Measurements from ENCODE around the gene PGA4. TPM values are rescaled to one million over a fixed set of nuclear protein-coding genes. Genes with fewer than 3 reads are reported as not detected.

Gene PGA4
- polyA plus RNA-seq, 3 donors, result 1.5 to 33.5 (median 7.0) TPM

DNA sequence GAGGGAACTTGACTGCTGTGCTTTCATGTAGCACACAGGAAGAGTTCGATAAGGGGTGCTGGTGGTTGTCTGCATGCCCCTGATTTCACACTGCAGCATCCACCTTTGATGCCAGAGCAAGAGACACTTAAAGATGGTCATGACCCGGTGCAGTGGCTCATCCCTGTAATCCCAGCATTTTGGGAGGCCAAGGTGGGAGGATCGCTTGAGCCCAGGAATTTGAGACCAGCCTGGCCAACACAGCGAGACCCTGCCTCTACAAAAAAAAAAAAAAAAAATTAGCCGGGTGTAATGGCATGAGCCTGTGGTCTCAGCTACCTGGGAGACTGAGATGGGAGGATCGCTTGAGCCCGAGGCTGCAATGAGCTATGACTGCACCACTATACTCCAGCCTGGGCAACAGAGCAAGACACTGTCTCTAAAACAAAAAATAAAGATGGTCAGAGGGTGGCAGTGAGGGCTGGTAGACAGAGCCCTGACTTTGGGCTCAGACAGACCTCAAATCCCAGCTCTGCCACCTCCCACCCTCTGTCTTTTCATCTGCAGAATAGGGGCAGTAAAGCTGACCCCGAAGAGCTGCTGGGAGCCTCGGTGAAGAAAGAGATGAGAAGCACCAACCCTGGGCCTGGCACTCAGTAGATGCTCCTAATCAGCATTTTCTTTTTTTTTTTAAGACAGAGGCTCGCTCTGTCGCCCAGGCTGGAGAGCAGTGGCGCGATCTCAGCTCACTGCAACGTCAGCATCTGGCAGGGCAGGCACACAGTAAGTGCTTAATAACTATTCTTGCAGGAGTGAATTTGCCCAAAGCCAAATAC, 55.2 kb downstream of the PGA4 start:
- H3K9me3 ChIP-seq (replicated peaks in 1 of 2; ENCODE audit: control insufficient read depth in 1 of 2, insufficient read depth in 1 of 2, low read length in 2 of 2), result no peaks in the 10 kb centered on the region
- no peak overlapping the region for H2AFZ ChIP-seq (ENCODE audit: insufficient read depth, low read depth, low read length, poor library complexity, severe bottlenecking)
- H3K36me3 ChIP-seq (replicated peaks in 1 of 2; ENCODE audit: control insufficient read depth in 1 of 2, insufficient read depth in 2 of 2, low read length in 2 of 2), result no peaks in the 10 kb centered on the region
- Mint-ChIP-seq H3K4me3 (no peak overlapping the region), H3K9me3 (peaks cover 0 to 2% (median 0%) of the 10 kb centered on the region in 7 donors), H3K36me3 (no peaks in the 10 kb centered on the region), H3K4me1 (peaks cover 2% of the 10 kb centered on the region), H3K27ac (no peak overlapping the region), H3K27me3 (ENCODE audit: low read depth in 3 of 3) (peaks cover 2 to 9% (median 3%) of the 10 kb centered on the region in 3 donors)
- H3K79me2 ChIP-seq (ENCODE audit: insufficient read depth, low read length), result no peaks in the 10 kb centered on the region
- no peak overlapping the region for H3K27ac ChIP-seq (ENCODE audit: low read depth in 1 of 2, low read length in 2 of 2)
- TF ChIP-seq, protein P1, sequence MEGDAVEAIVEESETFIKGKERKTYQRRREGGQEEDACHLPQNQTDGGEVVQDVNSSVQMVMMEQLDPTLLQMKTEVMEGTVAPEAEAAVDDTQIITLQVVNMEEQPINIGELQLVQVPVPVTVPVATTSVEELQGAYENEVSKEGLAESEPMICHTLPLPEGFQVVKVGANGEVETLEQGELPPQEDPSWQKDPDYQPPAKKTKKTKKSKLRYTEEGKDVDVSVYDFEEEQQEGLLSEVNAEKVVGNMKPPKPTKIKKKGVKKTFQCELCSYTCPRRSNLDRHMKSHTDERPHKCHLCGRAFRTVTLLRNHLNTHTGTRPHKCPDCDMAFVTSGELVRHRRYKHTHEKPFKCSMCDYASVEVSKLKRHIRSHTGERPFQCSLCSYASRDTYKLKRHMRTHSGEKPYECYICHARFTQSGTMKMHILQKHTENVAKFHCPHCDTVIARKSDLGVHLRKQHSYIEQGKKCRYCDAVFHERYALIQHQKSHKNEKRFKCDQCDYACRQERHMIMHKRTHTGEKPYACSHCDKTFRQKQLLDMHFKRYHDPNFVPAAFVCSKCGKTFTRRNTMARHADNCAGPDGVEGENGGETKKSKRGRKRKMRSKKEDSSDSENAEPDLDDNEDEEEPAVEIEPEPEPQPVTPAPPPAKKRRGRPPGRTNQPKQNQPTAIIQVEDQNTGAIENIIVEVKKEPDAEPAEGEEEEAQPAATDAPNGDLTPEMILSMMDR (IDR thresholded peaks at IDR 0.05), result no peak
- H3K9ac ChIP-seq (ENCODE audit: insufficient read depth, low read length, poor library complexity, severe bottlenecking), result no peak overlapping the region
- 93% methylated on average over 9 of the region's 14 CpGs for WGBS (ENCODE audit: insufficient coverage)
- H3K4me3 ChIP-seq (replicated peaks in 1 of 3; ENCODE audit: low read depth in 2 of 3, low read length in 3 of 3), result no peak overlapping the region
- H3K4me1 ChIP-seq (ENCODE audit: control insufficient read depth in 1 of 2, insufficient read depth in 2 of 2, low read length in 2 of 2), result no peaks in the 10 kb centered on the region
- intact Hi-C loops (cut with micrococcal nuclease), result no loop called here
- H3K27me3 ChIP-seq (ENCODE audit: control insufficient read depth in 2 of 2, insufficient read depth in 2 of 2, low read length in 2 of 2), result no peaks in the 10 kb centered on the region
- no peaks in the 10 kb centered on the region for H4K20me1 ChIP-seq (ENCODE audit: insufficient read depth, low read length)
- no peak for DNase-seq
- no peak overlapping the region for H3K4me2 ChIP-seq (replicated peaks; ENCODE audit: extremely low read depth, low read length, poor library complexity, severe bottlenecking)

DNA sequence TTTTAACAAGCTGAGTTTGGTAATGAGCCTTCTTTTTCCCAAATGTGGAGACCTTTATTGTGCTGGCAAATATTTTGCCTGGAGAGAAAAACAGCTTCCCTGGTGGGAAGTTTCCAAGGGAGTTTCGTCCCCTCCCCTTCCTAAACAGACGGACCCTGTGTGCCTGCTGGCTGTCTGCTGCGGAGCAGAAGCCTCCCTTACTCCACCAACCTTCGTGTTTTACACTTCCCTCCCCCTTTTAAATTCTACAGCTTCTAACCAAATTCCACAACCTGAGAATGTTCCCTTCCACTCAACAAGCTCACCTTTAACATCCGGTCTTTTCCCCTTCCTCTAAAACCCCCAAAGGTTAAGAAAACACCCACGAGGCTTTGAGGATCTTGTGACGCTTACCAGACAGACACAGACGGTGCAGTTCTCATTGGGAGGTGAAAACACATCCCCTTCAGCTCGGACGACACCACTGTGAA, 55.9 kb downstream of the PGA4 start:
- DNase-seq, result no peak
- 86% methylated on average over 7 of the region's 10 CpGs for WGBS (ENCODE audit: insufficient coverage)
- H3K9me3 ChIP-seq (replicated peaks in 1 of 2; ENCODE audit: control insufficient read depth in 1 of 2, insufficient read depth in 1 of 2, low read length in 2 of 2), result no peaks in the 10 kb centered on the region
- no peak overlapping the region for H3K9ac ChIP-seq (ENCODE audit: insufficient read depth, low read length, poor library complexity, severe bottlenecking)
- no peaks in the 10 kb centered on the region for H4K20me1 ChIP-seq (ENCODE audit: insufficient read depth, low read length)
- no peaks in the 10 kb centered on the region for H3K79me2 ChIP-seq (ENCODE audit: insufficient read depth, low read length)
- Mint-ChIP-seq H3K4me3 (no peak overlapping the region), H3K27ac (no peak overlapping the region), H3K27me3 (ENCODE audit: low read depth in 3 of 3) (peaks cover 2 to 10% (median 5%) of the 10 kb centered on the region in 3 donors), H3K36me3 (no peaks in the 10 kb centered on the region), H3K9me3 (peaks cover 0 to 2% (median 0%) of the 10 kb centered on the region in 7 donors), H3K4me1 (peaks cover 2% of the 10 kb centered on the region)
- H3K36me3 ChIP-seq (replicated peaks in 1 of 2; ENCODE audit: control insufficient read depth in 1 of 2, insufficient read depth in 2 of 2, low read length in 2 of 2), result no peaks in the 10 kb centered on the region
- intact Hi-C loops (cut with micrococcal nuclease), result no loop called here
- H3K27me3 ChIP-seq (ENCODE audit: control insufficient read depth in 2 of 2, insufficient read depth in 2 of 2, low read length in 2 of 2), result no peaks in the 10 kb centered on the region
- H3K4me2 ChIP-seq (replicated peaks; ENCODE audit: extremely low read depth, low read length, poor library complexity, severe bottlenecking), result no peak overlapping the region
- H3K4me1 ChIP-seq (ENCODE audit: control insufficient read depth in 1 of 2, insufficient read depth in 2 of 2, low read length in 2 of 2), result no peaks in the 10 kb centered on the region
- H3K4me3 ChIP-seq (replicated peaks in 1 of 3; ENCODE audit: low read depth in 2 of 3, low read length in 3 of 3), result no peak overlapping the region
- no peak overlapping the region for H2AFZ ChIP-seq (ENCODE audit: insufficient read depth, low read depth, low read length, poor library complexity, severe bottlenecking)
- TF ChIP-seq, protein P1 (IDR thresholded peaks at IDR 0.05), result no peak
- no peak overlapping the region for H3K27ac ChIP-seq (ENCODE audit: low read depth in 1 of 2, low read length in 2 of 2)

All from CD14-positive monocyte (primary cell).